Fibroblast of villous mesenchyme (primary cell): ENCODE results near the gene ECI1. TPM values are rescaled to one million over a fixed set of nuclear protein-coding genes. Genes with fewer than 3 reads are reported as not detected.
A peak's percentile ranks its signal among the peaks of the same experiment; 100 is the strongest.

ENCODE experiments used
- DNase-seq: peaks from one replicate; pipeline ENCODE4 v3.0.0-alpha.2; 2010; ENCODE audit warnings: low read depth
- H3K4me3 ChIP-seq: 2 replicates; pipeline ENCODE4 v1.5.1; 2011; ENCODE audit warnings: low read depth, mild to moderate bottlenecking, low read length
- CTCF ChIP-seq: IDR thresholded peaks from 2 replicates; pipeline ENCODE4 v1.5.1; 2012; ENCODE audit warnings: low read depth, mild to moderate bottlenecking, low read length; ENCODE audit not compliant: insufficient read depth
- total RNA-seq: library from RNA; depleted of rRNA; stranded (reverse); fragments of >200 nt; gene quantifications from 2 replicates; pipeline ENCODE4 v1.2.3, GENCODE V29; 2012

Gene ECI1
- total RNA-seq, 1 donor: 40.2 TPM

DNA sequence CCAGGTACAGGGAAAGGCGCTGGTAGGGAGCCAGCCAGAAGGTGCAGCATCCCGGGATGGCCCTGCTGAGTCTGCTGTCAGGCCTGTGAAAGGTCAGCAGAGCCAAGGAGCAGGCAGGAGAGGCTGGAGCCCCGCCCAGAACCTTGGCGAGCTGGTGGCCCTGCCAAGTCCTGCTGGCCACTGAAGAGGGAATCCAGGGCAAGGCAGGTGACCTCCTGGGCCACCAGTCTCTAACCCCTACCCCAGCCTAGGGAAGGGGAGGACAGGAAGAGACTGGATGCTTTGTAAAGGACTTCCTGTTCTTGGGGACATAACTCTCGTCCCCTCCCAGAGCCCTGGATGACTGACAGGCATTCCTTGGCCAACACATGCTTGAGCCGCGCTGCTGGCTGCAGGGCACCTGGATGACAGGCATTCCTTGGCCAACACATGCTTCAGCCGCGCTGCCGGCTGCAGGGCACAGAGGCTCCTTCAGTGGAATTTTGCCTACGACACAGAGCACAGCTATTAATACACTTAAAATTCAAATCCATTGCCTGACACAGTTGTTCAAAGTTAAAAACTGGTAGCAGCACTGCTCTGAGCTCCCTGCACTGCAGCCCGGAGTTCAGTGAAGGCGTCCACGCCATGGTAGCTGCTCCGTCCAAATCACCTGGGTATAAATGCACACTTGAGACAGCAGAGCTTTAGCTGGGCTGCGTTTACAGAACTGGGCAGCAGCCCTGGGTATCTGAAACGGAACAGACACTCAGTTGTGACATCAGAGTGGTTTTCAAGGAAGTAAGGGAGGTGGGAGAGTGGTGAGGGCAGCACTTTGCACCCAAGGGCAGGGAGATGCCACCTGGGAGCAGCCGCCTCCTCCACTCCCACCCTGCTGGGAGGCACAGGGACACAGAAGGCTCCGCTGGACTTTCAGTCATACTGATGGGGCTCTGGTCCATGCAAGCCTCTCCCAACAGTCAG lies 38.7 kb downstream of the ECI1 start:
- no peak for DNase-seq
- peak overlapping the region; percentile 65 for H3K4me3 ChIP-seq
- TF ChIP-seq CTCF: no peak

DNA sequence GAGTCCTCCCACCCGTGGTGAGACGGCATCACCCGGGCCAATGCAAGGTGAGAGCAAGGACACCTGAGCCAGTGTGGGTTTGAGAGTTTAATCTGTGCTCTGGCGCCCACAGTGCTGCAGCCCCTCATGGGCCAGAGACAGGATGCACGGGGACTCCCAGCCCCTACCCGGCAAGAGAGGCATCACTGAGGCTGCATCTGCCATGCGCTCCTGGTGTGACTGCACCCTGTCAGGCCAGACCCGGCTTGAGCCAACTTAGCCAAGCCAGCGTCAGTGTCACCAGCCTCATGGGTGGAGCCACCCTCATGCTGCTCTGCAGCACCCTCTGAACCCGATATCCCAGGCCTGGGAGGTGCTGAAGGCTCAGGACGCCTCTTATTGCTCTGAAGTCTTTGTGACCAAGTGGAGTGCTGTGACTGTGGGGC lies 39.5 kb downstream of the ECI1 start:
- no peak for TF ChIP-seq CTCF
- no peak for DNase-seq
- no peak overlapping the region for H3K4me3 ChIP-seq

- no peak for DNase-seq
- no peak within 1 kb of the TSS for H3K4me3 ChIP-seq
- no peak for TF ChIP-seq CTCF
Measured at GRCh38 chr16:2210386-2211365, 40.7 kb downstream of the ECI1 start, which contains the start of gene BRICD5. BRICD5 (minus strand) TSS chr16:2210863; CDS start chr16:2210833, 30 bp downstream.

DNA sequence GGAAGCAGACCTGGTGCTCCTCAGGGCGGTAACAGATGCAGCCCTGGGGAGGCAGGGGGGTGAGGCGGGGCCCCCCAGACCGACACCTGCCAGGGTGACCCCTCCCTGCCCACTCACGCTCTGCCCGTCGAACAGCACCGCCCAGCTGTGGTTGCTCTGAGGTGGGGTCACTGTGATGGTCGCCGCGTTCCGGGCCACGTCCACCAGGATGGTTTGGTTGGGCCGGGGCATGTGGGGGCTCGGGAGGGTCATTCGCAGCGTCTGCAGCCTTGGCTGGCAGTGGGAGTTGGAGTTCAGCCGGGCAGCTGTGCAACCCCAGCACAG lies 41.4 kb downstream of the ECI1 start:
- H3K4me3 ChIP-seq: no peak overlapping the region
- no peak for DNase-seq
- TF ChIP-seq CTCF: no peak

GRCh38 chr16:2209258-2210008 lies 42.0 kb downstream of the ECI1 start:
- no peak for TF ChIP-seq CTCF
- no peak overlapping the region for H3K4me3 ChIP-seq
- no peak for DNase-seq

- DNase-seq: no peak
- TF ChIP-seq CTCF: no peak
- no peak overlapping the region for H3K4me3 ChIP-seq
Measured at GRCh38 chr16:2208772-2209171, 42.6 kb downstream of the ECI1 start.
